Right atrium auricular region (tissue), 2 donors: ENCODE data around the gene CLDN10. TPM values are rescaled to one million over a fixed set of nuclear protein-coding genes. Genes with fewer than 3 reads are reported as not detected.

Experiments
- DNase-seq: peaks from one replicate; pipeline ENCODE4 v3.0.0-alpha.2; 2019; ENCODE audit warnings: low spot score
- H3K27ac ChIP-seq, 2 donors: fragments of 200-600 bp; sonication (generic); 1 replicate in 1 of 2; 2 replicates in 1 of 2; pipeline ENCODE4 v1.5.1; 2016 to 2019
- H3K27me3 ChIP-seq, 2 donors: fragments of 200-600 bp; sonication (generic); one replicate each; pipeline versions ENCODE4 v1.5.1 to v1.6.0; 2017 to 2019
- H3K36me3 ChIP-seq: fragments of 200-600 bp; sonication (generic); one replicate; pipeline ENCODE4 v1.5.1; 2016
- H3K4me1 ChIP-seq, 2 donors: fragments of 200-600 bp; sonication (generic); one replicate each; pipeline versions ENCODE4 v1.5.1 to v1.6.0; 2017 to 2019
- H3K4me3 ChIP-seq, 2 donors: fragments of 200-600 bp; sonication (generic); 1 replicate in 1 of 2; 2 replicates in 1 of 2; pipeline ENCODE4 v1.5.1; 2017 to 2019; ENCODE audit warnings: mild to moderate bottlenecking in 1 of 2, moderate library complexity in 1 of 2
- H3K9me3 ChIP-seq, 2 donors: fragments of 200-600 bp; sonication (generic); one replicate each; pipeline ENCODE4 v1.5.1; 2019
- CTCF ChIP-seq, 2 donors: fragments of 200-600 bp; sonication (generic); IDR thresholded peaks; one replicate each; pipeline ENCODE4 v1.5.1; 2019; ENCODE audit warnings: antibody characterized with exemption in 2 of 2
- total RNA-seq, 2 donors: library from RNA; depleted of rRNA; stranded (reverse); fragments of >200 nt; gene quantifications; one replicate each; pipeline ENCODE4 v1.1.0, GENCODE V29; 2016

The CLDN10 gene
- total RNA-seq, 2 donors from 2014 or later = 1.1 TPM; not detected in 1

GRCh38 chr13:95553581-95554385 lies 1.3 kb downstream of the CLDN10 start:
- no peak overlapping the region for H3K4me3 ChIP-seq
- TF ChIP-seq CTCF (IDR thresholded peaks at IDR 0.05) = no peak
- H3K4me1 ChIP-seq = peaks cover 0 to 15% of the 10 kb centered on the region in 2 donors
- no peaks in the 10 kb centered on the region for H3K9me3 ChIP-seq
- no peak overlapping the region for H3K27ac ChIP-seq
- H3K27me3 ChIP-seq = peaks cover 15 to 21% of the 10 kb centered on the region in 2 donors
- no peak for DNase-seq
- no peaks in the 10 kb centered on the region for H3K36me3 ChIP-seq

- H3K27ac ChIP-seq = no peak overlapping the region
- peaks cover 10 to 15% of the 10 kb centered on the region in 2 donors for H3K27me3 ChIP-seq
- H3K36me3 ChIP-seq = no peaks in the 10 kb centered on the region
- no peak overlapping the region for H3K4me3 ChIP-seq
- H3K4me1 ChIP-seq = peaks cover 0 to 15% of the 10 kb centered on the region in 2 donors
- TF ChIP-seq CTCF (IDR thresholded peaks at IDR 0.05) = no peak
- H3K9me3 ChIP-seq = no peaks in the 10 kb centered on the region
- DNase-seq = no peak
Measured at GRCh38 chr13:95557013-95557412, 4.5 kb downstream of the CLDN10 start.

- Histone ChIP-seq H3K4me1 (no peaks in the 10 kb centered on the region), H3K27ac (no peak overlapping the region), H3K36me3 (no peaks in the 10 kb centered on the region), H3K4me3 (no peak overlapping the region), H3K27me3 (peaks cover 0 to 3% of the 10 kb centered on the region in 2 donors), H3K9me3 (no peaks in the 10 kb centered on the region)
- no peak for DNase-seq
- TF ChIP-seq CTCF (IDR thresholded peaks at IDR 0.05) = no peak
Measured at GRCh38 chr13:95559100-95559499, 6.6 kb downstream of the CLDN10 start.

GRCh38 chr13:95560387-95560786 lies 7.9 kb downstream of the CLDN10 start:
- no peaks in the 10 kb centered on the region for H3K4me1 ChIP-seq
- H3K4me3 ChIP-seq = no peak overlapping the region
- no peaks in the 10 kb centered on the region for H3K36me3 ChIP-seq
- no peak for TF ChIP-seq CTCF (IDR thresholded peaks at IDR 0.05)
- DNase-seq = no peak
- H3K9me3 ChIP-seq = no peaks in the 10 kb centered on the region
- H3K27ac ChIP-seq = no peak overlapping the region
- H3K27me3 ChIP-seq = no peaks in the 10 kb centered on the region

GRCh38 chr13:95564091-95564490 lies 11.6 kb downstream of the CLDN10 start:
- Histone ChIP-seq H3K4me1 (no peaks in the 10 kb centered on the region), H3K4me3 (no peak overlapping the region), H3K27me3 (no peaks in the 10 kb centered on the region), H3K9me3 (no peaks in the 10 kb centered on the region), H3K36me3 (no peaks in the 10 kb centered on the region), H3K27ac (no peak overlapping the region)
- no peak for DNase-seq
- TF ChIP-seq CTCF (IDR thresholded peaks at IDR 0.05) = no peak
